ENCODE data around the gene CATSPER3.

Gene CATSPER3
- 0 to 0.87 (median 0.24) reads per million in 9 experiments for total RNA-seq

DNA sequence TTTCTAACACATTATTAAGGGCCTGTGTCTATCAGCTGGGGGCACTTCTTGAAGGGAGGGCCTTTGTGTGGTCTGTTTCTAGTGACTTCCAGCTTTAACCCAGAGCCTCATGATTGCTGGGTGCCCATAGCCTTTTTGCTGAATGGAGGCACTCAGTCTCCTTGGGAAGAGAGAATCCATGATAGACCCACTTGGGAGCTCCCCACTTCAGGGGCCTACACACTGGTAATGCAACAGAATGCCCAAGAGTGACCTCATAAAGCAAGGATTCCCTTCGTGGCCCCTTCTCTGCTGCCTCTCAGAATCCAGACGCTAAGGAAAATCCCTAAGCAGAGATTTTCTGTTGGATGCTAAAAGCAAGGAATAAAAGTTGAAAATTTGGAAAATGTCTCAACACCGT lies at the start of gene CATSPER3:
CATSPER3 (plus strand) TSS at position 301 of the 400 bp plus-strand sequence; CDS start at position 386, 85 bp downstream.
- Mint-ChIP-seq H3K4me1 (ENCODE audit: low read depth in 2 of 2) (peaks cover 0 to 2% of the 10 kb centered on the region in 2 donors), H3K4me3 (no peak within 1 kb of the TSS), H3K27me3 (no peaks in the 10 kb centered on the region), H3K36me3 (ENCODE audit: insufficient read depth) (peaks cover 16% of the 10 kb centered on the region), H3K9me3 (no peaks in the 10 kb centered on the region), H3K27ac (no peak within 1 kb of the TSS)
- ATAC-seq (replicated peaks) (no peak), DNase-seq (no peak)

DNA sequence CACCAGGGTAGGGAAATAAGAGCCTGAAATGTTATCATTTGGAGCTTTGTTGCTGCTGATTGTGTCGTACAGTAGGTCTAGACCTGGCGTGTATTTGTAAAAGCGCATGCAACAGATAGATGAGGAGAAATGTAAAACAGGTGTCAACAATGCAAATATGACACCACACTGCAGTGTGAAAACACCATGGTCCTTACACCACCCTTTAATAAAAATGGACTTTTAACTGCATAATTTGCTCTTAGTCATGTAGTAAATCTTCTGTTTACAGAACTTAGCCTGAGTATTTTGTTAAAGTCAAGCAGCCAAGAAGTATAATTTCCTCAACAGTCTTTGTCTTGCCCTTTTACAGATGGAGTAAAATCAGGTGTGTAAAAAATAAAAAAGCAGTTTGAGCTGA lies 48.8 kb upstream of the CATSPER3 start:
- no peaks in the 10 kb centered on the region for H3K9me3 Mint-ChIP-seq
- H3K27me3 Mint-ChIP-seq, result no peaks in the 10 kb centered on the region
- DNase-seq (no peak), ATAC-seq (replicated peaks) (no peak)
- no peak overlapping the region for H3K27ac Mint-ChIP-seq
- peaks cover 0 to 2% of the 10 kb centered on the region in 2 donors for H3K4me1 Mint-ChIP-seq (ENCODE audit: low read depth in 2 of 2)
- no peak overlapping the region for H3K4me3 Mint-ChIP-seq
- no peaks in the 10 kb centered on the region for H3K36me3 Mint-ChIP-seq (ENCODE audit: insufficient read depth)

GRCh38 chr5:134920848-134921575 lies 46.7 kb upstream of the CATSPER3 start:
- DNase-seq, result no peak
- Mint-ChIP-seq H3K27me3 (no peaks in the 10 kb centered on the region), H3K27ac (no peak overlapping the region)

DNA sequence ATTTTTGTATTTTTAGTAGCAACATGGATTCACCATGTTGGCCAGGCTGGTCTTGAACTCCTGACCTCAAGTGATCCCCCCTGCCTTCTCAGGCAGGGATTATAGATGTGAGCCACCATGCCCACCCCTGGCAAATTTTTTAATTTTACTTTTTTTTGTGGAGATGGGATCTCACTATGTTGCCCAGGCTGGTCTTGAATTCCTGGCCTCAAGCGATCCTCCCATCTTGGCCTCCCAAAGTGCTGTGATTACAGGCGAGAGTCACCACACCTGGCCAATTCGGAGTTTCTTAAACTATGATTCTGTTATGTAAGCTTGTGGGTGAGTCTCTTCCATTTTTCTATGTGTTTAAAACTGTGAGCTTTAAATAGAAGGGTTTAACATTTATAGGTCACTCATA lies 35.2 kb upstream of the CATSPER3 start:
- ATAC-seq (replicated peaks) (no peak), DNase-seq (no peak)
- H3K4me3 Mint-ChIP-seq, result no peak overlapping the region
- no peaks in the 10 kb centered on the region for H3K27me3 Mint-ChIP-seq
- peaks cover 0 to 3% of the 10 kb centered on the region in 2 donors for H3K4me1 Mint-ChIP-seq (ENCODE audit: low read depth in 2 of 2)
- no peaks in the 10 kb centered on the region for H3K9me3 Mint-ChIP-seq
- H3K36me3 Mint-ChIP-seq (ENCODE audit: insufficient read depth), result peaks cover 11% of the 10 kb centered on the region
- H3K27ac Mint-ChIP-seq, result no peak overlapping the region

More at GRCh38 chr5:134920848-134921575, 46.7 kb upstream of the CATSPER3 start:
- H3K4me1 Mint-ChIP-seq (ENCODE audit: low read depth in 2 of 2), result peaks cover 0 to 2% of the 10 kb centered on the region in 2 donors
- no peak for ATAC-seq (replicated peaks)
- H3K9me3 Mint-ChIP-seq, result no peaks in the 10 kb centered on the region
- H3K4me3 Mint-ChIP-seq, result no peak overlapping the region
- H3K36me3 Mint-ChIP-seq (ENCODE audit: insufficient read depth), result no peaks in the 10 kb centered on the region

DNA sequence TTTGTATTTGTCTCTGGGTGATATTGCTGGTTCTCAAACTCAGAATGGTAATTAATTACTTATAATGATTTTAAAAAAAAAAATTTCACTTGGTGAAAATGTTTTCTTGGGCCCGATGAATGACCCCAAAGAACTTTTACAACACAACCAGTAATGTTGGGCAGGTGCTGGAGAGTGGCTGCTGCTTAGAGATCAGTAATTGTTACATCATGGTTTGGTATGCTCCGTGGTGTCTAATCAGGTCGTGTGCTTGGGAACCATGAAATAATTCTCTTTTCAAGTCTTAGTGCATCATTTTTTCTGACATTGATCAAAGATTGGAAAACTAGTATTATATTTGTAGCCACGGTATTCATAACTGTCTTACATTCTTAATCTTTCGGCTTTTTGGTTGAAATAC lies 33.5 kb upstream of the CATSPER3 start:
- H3K27me3 Mint-ChIP-seq, result no peaks in the 10 kb centered on the region

GRCh38 chr5:134935711-134936602 lies 31.8 kb upstream of the CATSPER3 start:
- Mint-ChIP-seq H3K36me3 (ENCODE audit: insufficient read depth) (peaks cover 16% of the 10 kb centered on the region), H3K4me1 (ENCODE audit: low read depth in 2 of 2) (no peaks in the 10 kb centered on the region), H3K27me3 (no peaks in the 10 kb centered on the region), H3K4me3 (no peak overlapping the region), H3K27ac (no peak overlapping the region), H3K9me3 (no peaks in the 10 kb centered on the region)
- ATAC-seq (replicated peaks) (no peak), DNase-seq (no peak)

More for the DNA sequence above, 33.5 kb upstream of the CATSPER3 start:
- ATAC-seq (replicated peaks) (no peak), DNase-seq (no peak)
- H3K4me3 Mint-ChIP-seq, result no peak overlapping the region
- peaks cover 11% of the 10 kb centered on the region for H3K36me3 Mint-ChIP-seq (ENCODE audit: insufficient read depth)
- H3K27ac Mint-ChIP-seq, result no peak overlapping the region
- no peaks in the 10 kb centered on the region for H3K4me1 Mint-ChIP-seq (ENCODE audit: low read depth in 2 of 2)
- H3K9me3 Mint-ChIP-seq, result no peaks in the 10 kb centered on the region

GRCh38 chr5:134937526-134937925 lies 30.2 kb upstream of the CATSPER3 start:
- Mint-ChIP-seq H3K27ac (no peak overlapping the region), H3K4me1 (ENCODE audit: low read depth in 2 of 2) (no peaks in the 10 kb centered on the region), H3K4me3 (no peak overlapping the region), H3K36me3 (ENCODE audit: insufficient read depth) (peaks cover 16% of the 10 kb centered on the region), H3K9me3 (no peaks in the 10 kb centered on the region), H3K27me3 (no peaks in the 10 kb centered on the region)
- no peak for ATAC-seq (replicated peaks)
- no peak for DNase-seq

- DNase-seq, result no peak
These were observed 29.7 kb upstream of the CATSPER3 start for GRCh38 chr5:134938030-134938429.

DNA sequence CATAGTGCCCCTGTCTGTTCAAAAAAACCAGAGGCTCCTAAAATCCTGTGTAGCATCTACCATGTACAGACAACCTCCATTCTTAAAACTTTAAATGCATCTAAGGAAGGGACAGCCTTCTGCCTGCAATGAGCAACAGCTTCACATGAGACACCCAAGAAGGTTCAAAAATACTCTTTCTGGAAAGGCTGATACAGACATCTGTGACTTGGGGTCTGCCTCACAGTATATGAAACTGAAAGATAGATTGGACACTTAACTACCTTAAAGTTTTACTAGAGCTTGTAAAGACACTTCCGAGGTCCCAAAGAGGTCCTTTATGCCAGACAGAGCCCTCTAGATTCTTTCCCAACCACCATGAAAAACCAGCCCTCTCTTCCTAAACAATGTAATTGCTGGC lies 28.2 kb upstream of the CATSPER3 start:
- ATAC-seq (replicated peaks) (no peak), DNase-seq (no peak)
- H3K4me1 Mint-ChIP-seq (ENCODE audit: low read depth in 2 of 2), result no peaks in the 10 kb centered on the region
- H3K27me3 Mint-ChIP-seq, result no peaks in the 10 kb centered on the region
- H3K9me3 Mint-ChIP-seq, result no peaks in the 10 kb centered on the region
- peaks cover 16% of the 10 kb centered on the region for H3K36me3 Mint-ChIP-seq (ENCODE audit: insufficient read depth)
- no peak overlapping the region for H3K4me3 Mint-ChIP-seq
- no peak overlapping the region for H3K27ac Mint-ChIP-seq

More at GRCh38 chr5:134938030-134938429, 29.7 kb upstream of the CATSPER3 start:
- no peak for ATAC-seq (replicated peaks)
- Mint-ChIP-seq H3K4me3 (no peak overlapping the region), H3K27ac (no peak overlapping the region), H3K36me3 (ENCODE audit: insufficient read depth) (peaks cover 16% of the 10 kb centered on the region), H3K9me3 (no peaks in the 10 kb centered on the region), H3K27me3 (no peaks in the 10 kb centered on the region), H3K4me1 (ENCODE audit: low read depth in 2 of 2) (no peaks in the 10 kb centered on the region)

DNA sequence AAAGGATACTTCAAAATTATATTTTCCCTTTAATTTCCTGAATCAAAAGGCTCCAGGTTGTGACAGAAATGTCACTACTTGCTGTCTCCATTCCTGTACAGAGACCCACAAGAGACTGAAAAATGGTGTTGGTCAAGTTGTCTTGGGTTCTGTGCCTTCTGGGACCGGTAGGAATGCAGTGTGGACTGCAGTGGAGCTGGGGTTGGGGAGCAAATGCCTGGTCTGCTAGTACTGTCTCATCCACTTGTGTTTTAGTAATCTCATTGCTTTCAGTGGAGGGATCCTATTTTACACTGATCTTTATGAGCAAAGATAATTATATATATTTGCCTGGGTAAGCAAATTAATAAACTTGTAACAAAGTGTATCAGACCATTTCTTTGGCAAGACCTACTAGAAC lies 24.2 kb upstream of the CATSPER3 start:
- ATAC-seq (replicated peaks) (no peak), DNase-seq (no peak)
- H3K4me3 Mint-ChIP-seq, result no peak overlapping the region
- peaks cover 8% of the 10 kb centered on the region for H3K36me3 Mint-ChIP-seq (ENCODE audit: insufficient read depth)
- H3K9me3 Mint-ChIP-seq, result no peaks in the 10 kb centered on the region
- no peaks in the 10 kb centered on the region for H3K27me3 Mint-ChIP-seq
- H3K27ac Mint-ChIP-seq, result no peak overlapping the region
- no peaks in the 10 kb centered on the region for H3K4me1 Mint-ChIP-seq (ENCODE audit: low read depth in 2 of 2)

DNA sequence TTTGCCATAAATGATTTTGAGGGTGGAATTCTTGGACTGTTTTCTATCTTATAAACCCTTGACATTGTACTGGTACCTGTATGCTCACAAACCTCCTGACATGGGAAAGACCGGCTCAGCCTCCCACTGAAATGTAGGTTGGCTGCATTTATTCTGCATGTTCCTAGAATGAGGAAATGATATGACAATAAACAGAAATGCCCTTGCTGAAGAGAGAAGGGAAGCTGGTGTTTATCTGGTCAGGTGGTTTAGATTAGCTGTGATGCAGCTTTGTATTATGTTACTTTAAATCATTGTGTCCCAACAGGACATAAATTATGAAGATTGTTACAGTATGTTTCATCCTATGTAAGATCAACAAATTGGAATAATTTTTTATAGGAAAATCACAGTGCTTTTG lies 23.1 kb upstream of the CATSPER3 start:
- DNase-seq (no peak), ATAC-seq (replicated peaks) (no peak)
- Mint-ChIP-seq H3K27me3 (no peaks in the 10 kb centered on the region), H3K9me3 (no peaks in the 10 kb centered on the region), H3K27ac (no peak overlapping the region), H3K36me3 (ENCODE audit: insufficient read depth) (peaks cover 14% of the 10 kb centered on the region), H3K4me1 (ENCODE audit: low read depth in 2 of 2) (no peaks in the 10 kb centered on the region), H3K4me3 (no peak overlapping the region)

GRCh38 chr5:134945041-134945440 lies 22.7 kb upstream of the CATSPER3 start:
- no peaks in the 10 kb centered on the region for H3K27me3 Mint-ChIP-seq
- peaks cover 9% of the 10 kb centered on the region for H3K36me3 Mint-ChIP-seq (ENCODE audit: insufficient read depth)
- no peak overlapping the region for H3K4me3 Mint-ChIP-seq
- H3K4me1 Mint-ChIP-seq (ENCODE audit: low read depth in 2 of 2), result no peaks in the 10 kb centered on the region
- H3K9me3 Mint-ChIP-seq, result no peaks in the 10 kb centered on the region
- H3K27ac Mint-ChIP-seq, result no peak overlapping the region
- ATAC-seq (replicated peaks) (no peak), DNase-seq (no peak)

DNA sequence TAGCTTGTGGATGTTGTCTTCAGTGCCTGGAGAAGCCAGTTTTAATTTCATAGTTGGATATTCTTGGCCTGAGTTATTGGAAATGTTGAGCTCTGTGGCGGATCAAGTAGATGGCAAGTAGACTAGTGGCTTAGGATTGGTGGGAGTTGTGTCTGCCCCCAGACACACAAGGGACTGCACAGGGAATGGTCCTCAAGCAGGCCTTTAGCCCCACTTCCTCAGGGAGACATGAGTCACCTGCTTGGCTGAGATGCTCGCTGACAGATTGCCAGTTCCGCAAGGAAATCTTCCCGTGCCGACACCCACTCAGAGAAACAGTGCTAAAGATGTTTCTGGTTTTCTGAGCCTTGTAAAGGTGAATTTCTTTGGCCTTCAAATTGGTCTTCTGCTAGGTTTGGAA lies 18.8 kb upstream of the CATSPER3 start:
- no peak overlapping the region for H3K4me3 Mint-ChIP-seq
- H3K27me3 Mint-ChIP-seq, result no peaks in the 10 kb centered on the region
- DNase-seq (no peak), ATAC-seq (replicated peaks) (no peak)
- no peaks in the 10 kb centered on the region for H3K9me3 Mint-ChIP-seq
- H3K4me1 Mint-ChIP-seq (ENCODE audit: low read depth in 2 of 2), result no peaks in the 10 kb centered on the region
- no peak overlapping the region for H3K27ac Mint-ChIP-seq
- H3K36me3 Mint-ChIP-seq (ENCODE audit: insufficient read depth), result peaks cover 6% of the 10 kb centered on the region

- Mint-ChIP-seq H3K27ac (no peak overlapping the region), H3K9me3 (no peaks in the 10 kb centered on the region), H3K36me3 (ENCODE audit: insufficient read depth) (peaks cover 6% of the 10 kb centered on the region)
These were observed 18.4 kb upstream of the CATSPER3 start for GRCh38 chr5:134949316-134949715.

More at GRCh38 chr5:134949316-134949715, 18.4 kb upstream of the CATSPER3 start:
- no peak overlapping the region for H3K4me3 Mint-ChIP-seq
- ATAC-seq (replicated peaks) (no peak), DNase-seq (no peak)
- no peaks in the 10 kb centered on the region for H3K27me3 Mint-ChIP-seq
- no peaks in the 10 kb centered on the region for H3K4me1 Mint-ChIP-seq (ENCODE audit: low read depth in 2 of 2)

Data from effector memory CD8-positive, alpha-beta T cell (primary cell).